Dendritic cell treated with granulocyte-macrophage colony-stimulating factor and Interleukin-4, amounts not matched to agents 40 ng/mL and 50 ng/mL, for 4 days (primary cell): ENCODE measurements around the gene GPER1.

ENCODE experiments used
- H3K27ac Mint-ChIP-seq: one replicate; pipeline ENCODE4 v1.8.0; 2022; ENCODE audit warnings: mild to moderate bottlenecking, mixed read lengths
- H3K27me3 Mint-ChIP-seq: one replicate; pipeline ENCODE4 v1.8.0; 2022; ENCODE audit warnings: mild to moderate bottlenecking, mixed read lengths
- H3K36me3 Mint-ChIP-seq: one replicate; pipeline ENCODE4 v1.8.0; 2022; ENCODE audit warnings: low read depth, mixed read lengths
- H3K4me1 Mint-ChIP-seq: one replicate; pipeline ENCODE4 v1.8.0; 2022; ENCODE audit warnings: low read depth, mixed read lengths
- H3K4me3 Mint-ChIP-seq: one replicate; pipeline ENCODE4 v1.8.0; 2022; ENCODE audit warnings: mild to moderate bottlenecking, moderate library complexity, mixed read lengths
- H3K9me3 Mint-ChIP-seq: one replicate; pipeline ENCODE4 v1.8.0; 2022; ENCODE audit warnings: mixed read lengths
- intact Hi-C: fragments of 100-400 bp; cut with micrococcal nuclease; formaldehyde crosslinking; loops from one replicate; pipeline ENCODE4 v1.15.0; 2022

GPER1 gene

GRCh38 chr7:1049801-1050200 is 38.1 kb upstream of the GPER1 start:
- no peaks in the 10 kb centered on the region for H3K9me3 Mint-ChIP-seq
- H3K36me3 Mint-ChIP-seq = peaks cover 54% of the 10 kb centered on the region
- H3K4me3 Mint-ChIP-seq = peak overlapping the region; percentile 23
- intact Hi-C loops = no loop called here
- peak overlapping the region; percentile 90 for H3K27ac Mint-ChIP-seq
- H3K27me3 Mint-ChIP-seq = peaks cover 54% of the 10 kb centered on the region
- peaks cover 93% of the 10 kb centered on the region for H3K4me1 Mint-ChIP-seq

- H3K27me3 Mint-ChIP-seq = peaks cover 57% of the 10 kb centered on the region
- peak overlapping the region; percentile 23 for H3K4me3 Mint-ChIP-seq
- H3K9me3 Mint-ChIP-seq = no peaks in the 10 kb centered on the region
- intact Hi-C loops = no loop called here
- H3K4me1 Mint-ChIP-seq = peaks cover 93% of the 10 kb centered on the region
- H3K36me3 Mint-ChIP-seq = peaks cover 54% of the 10 kb centered on the region
- H3K27ac Mint-ChIP-seq = peak overlapping the region; percentile 90
Measured at GRCh38 chr7:1050254-1050906, 37.5 kb upstream of the GPER1 start.

- Mint-ChIP-seq H3K27me3 (peaks cover 58% of the 10 kb centered on the region), H3K4me3 (no peak overlapping the region), H3K4me1 (peaks cover 93% of the 10 kb centered on the region), H3K36me3 (peaks cover 49% of the 10 kb centered on the region), H3K9me3 (no peaks in the 10 kb centered on the region), H3K27ac (peak overlapping the region; percentile 90)
- intact Hi-C loops = no loop called here
Measured at GRCh38 chr7:1050956-1051690, 36.8 kb upstream of the GPER1 start.

GRCh38 chr7:1052031-1052818 is 35.7 kb upstream of the GPER1 start:
- intact Hi-C loops = no loop called here
- H3K27me3 Mint-ChIP-seq = peaks cover 59% of the 10 kb centered on the region
- peak overlapping the region; percentile 90 for H3K27ac Mint-ChIP-seq
- H3K36me3 Mint-ChIP-seq = peaks cover 44% of the 10 kb centered on the region
- H3K4me1 Mint-ChIP-seq = peaks cover 88% of the 10 kb centered on the region
- H3K4me3 Mint-ChIP-seq = no peak overlapping the region
- H3K9me3 Mint-ChIP-seq = no peaks in the 10 kb centered on the region

GRCh38 chr7:1053002-1053411 is 34.9 kb upstream of the GPER1 start:
- Mint-ChIP-seq H3K27me3 (peaks cover 64% of the 10 kb centered on the region), H3K4me1 (peaks cover 82% of the 10 kb centered on the region), H3K36me3 (peaks cover 51% of the 10 kb centered on the region), H3K27ac (peak overlapping the region; percentile 90), H3K4me3 (peak overlapping the region; percentile 17), H3K9me3 (no peaks in the 10 kb centered on the region)
- intact Hi-C loops = no loop called here

GRCh38 chr7:1053816-1054370 is 34.0 kb upstream of the GPER1 start:
- H3K27me3 Mint-ChIP-seq = peaks cover 73% of the 10 kb centered on the region
- H3K4me1 Mint-ChIP-seq = peaks cover 77% of the 10 kb centered on the region
- peak overlapping the region; percentile 90 for H3K27ac Mint-ChIP-seq
- intact Hi-C loops = no loop called here
- no peak overlapping the region for H3K4me3 Mint-ChIP-seq
- peaks cover 60% of the 10 kb centered on the region for H3K36me3 Mint-ChIP-seq
- no peaks in the 10 kb centered on the region for H3K9me3 Mint-ChIP-seq

GRCh38 chr7:1054438-1054837 is 33.5 kb upstream of the GPER1 start:
- intact Hi-C loops = no loop called here
- peaks cover 73% of the 10 kb centered on the region for H3K4me1 Mint-ChIP-seq
- H3K27ac Mint-ChIP-seq = peak overlapping the region; percentile 77
- H3K27me3 Mint-ChIP-seq = peaks cover 79% of the 10 kb centered on the region
- no peak overlapping the region for H3K4me3 Mint-ChIP-seq
- H3K36me3 Mint-ChIP-seq = peaks cover 60% of the 10 kb centered on the region
- H3K9me3 Mint-ChIP-seq = no peaks in the 10 kb centered on the region

GRCh38 chr7:1054861-1055450 is 33.0 kb upstream of the GPER1 start:
- H3K9me3 Mint-ChIP-seq = no peaks in the 10 kb centered on the region
- peak overlapping the region; percentile 66 for H3K4me3 Mint-ChIP-seq
- peaks cover 57% of the 10 kb centered on the region for H3K36me3 Mint-ChIP-seq
- H3K4me1 Mint-ChIP-seq = peaks cover 69% of the 10 kb centered on the region
- H3K27me3 Mint-ChIP-seq = peaks cover 77% of the 10 kb centered on the region
- H3K27ac Mint-ChIP-seq = peak overlapping the region; percentile 77
- intact Hi-C loops = no loop called here

GRCh38 chr7:1055491-1055955 is 32.4 kb upstream of the GPER1 start:
- H3K4me3 Mint-ChIP-seq = peak overlapping the region; percentile 66
- H3K36me3 Mint-ChIP-seq = peaks cover 52% of the 10 kb centered on the region
- H3K4me1 Mint-ChIP-seq = peaks cover 69% of the 10 kb centered on the region
- H3K27me3 Mint-ChIP-seq = peaks cover 76% of the 10 kb centered on the region
- no peaks in the 10 kb centered on the region for H3K9me3 Mint-ChIP-seq
- intact Hi-C loops = no loop called here
- H3K27ac Mint-ChIP-seq = peak overlapping the region; percentile 77

GRCh38 chr7:1055956-1056784 is 31.7 kb upstream of the GPER1 start:
- intact Hi-C loops = no loop called here
- Mint-ChIP-seq H3K27ac (peak overlapping the region; percentile 77), H3K4me1 (peaks cover 73% of the 10 kb centered on the region), H3K9me3 (no peaks in the 10 kb centered on the region), H3K27me3 (peaks cover 77% of the 10 kb centered on the region), H3K4me3 (peak overlapping the region; percentile 66), H3K36me3 (peaks cover 48% of the 10 kb centered on the region)

- intact Hi-C loops = no loop called here
- no peak overlapping the region for H3K4me3 Mint-ChIP-seq
Measured at GRCh38 chr7:1056785-1057410, 31.0 kb upstream of the GPER1 start.

GRCh38 chr7:1057416-1058291 is 30.3 kb upstream of the GPER1 start:
- no peak overlapping the region for H3K4me3 Mint-ChIP-seq
- peaks cover 74% of the 10 kb centered on the region for H3K4me1 Mint-ChIP-seq
- intact Hi-C loops = no loop called here
- no peaks in the 10 kb centered on the region for H3K9me3 Mint-ChIP-seq
- H3K36me3 Mint-ChIP-seq = peaks cover 37% of the 10 kb centered on the region
- H3K27ac Mint-ChIP-seq = no peak overlapping the region
- peaks cover 84% of the 10 kb centered on the region for H3K27me3 Mint-ChIP-seq

More at GRCh38 chr7:1056785-1057410, 31.0 kb upstream of the GPER1 start:
- Mint-ChIP-seq H3K4me1 (peaks cover 74% of the 10 kb centered on the region), H3K27ac (no peak overlapping the region), H3K27me3 (peaks cover 83% of the 10 kb centered on the region), H3K9me3 (no peaks in the 10 kb centered on the region), H3K36me3 (peaks cover 42% of the 10 kb centered on the region)
